ENCODE data around the gene TESMIN. TPM values are rescaled to one million over a fixed set of nuclear protein-coding genes. Genes with fewer than 3 reads are reported as not detected.
A peak's percentile ranks its signal among the peaks of the same experiment; 100 is the strongest.

Gene TESMIN
- total RNA-seq, 6 donors from 2014 or later, result 0.76 to 7.3 (median 1.8) TPM

DNA sequence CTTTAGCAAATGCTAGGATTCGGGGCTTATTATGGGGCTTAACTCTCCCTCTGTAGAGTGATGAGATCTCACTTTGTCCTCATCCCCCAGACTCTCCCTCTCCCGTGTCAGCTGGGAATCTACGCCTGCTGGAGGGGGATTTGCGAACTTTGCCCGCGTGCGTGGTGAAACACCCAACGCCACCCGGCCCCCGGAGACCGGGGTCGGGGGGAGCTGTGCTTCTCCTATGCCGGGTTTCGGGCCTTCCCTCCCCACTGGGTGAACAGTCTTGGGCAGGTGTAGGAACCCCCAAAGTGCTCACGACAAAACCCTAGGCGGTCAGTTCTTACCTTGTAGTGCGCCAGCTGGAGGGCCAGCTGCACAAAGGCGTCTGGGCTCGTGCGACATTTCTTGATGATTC is 21.6 kb upstream of the TESMIN start:
- WGBS, 2 donors, result 94 to 96% methylated on average over 20 of the region's 20 CpGs
- DNase-seq, result peak in 1 of 2 donors; percentile 63
- H3K4me1 ChIP-seq, result no peaks in the 10 kb centered on the region
- no peaks in the 10 kb centered on the region for H3K27me3 ChIP-seq
- no peaks in the 10 kb centered on the region for H3K9me3 ChIP-seq
- peaks cover 29 to 99% (median 91%) of the 10 kb centered on the region in 4 donors for H3K36me3 ChIP-seq
- no peak overlapping the region for H3K27ac ChIP-seq
- no peak for ATAC-seq (ENCODE audit: low FRiP score in 2 of 2)
- H3K4me3 ChIP-seq, result no peak overlapping the region
- TF ChIP-seq EP300 (IDR thresholded peaks at IDR 0.05), result no peak

DNA sequence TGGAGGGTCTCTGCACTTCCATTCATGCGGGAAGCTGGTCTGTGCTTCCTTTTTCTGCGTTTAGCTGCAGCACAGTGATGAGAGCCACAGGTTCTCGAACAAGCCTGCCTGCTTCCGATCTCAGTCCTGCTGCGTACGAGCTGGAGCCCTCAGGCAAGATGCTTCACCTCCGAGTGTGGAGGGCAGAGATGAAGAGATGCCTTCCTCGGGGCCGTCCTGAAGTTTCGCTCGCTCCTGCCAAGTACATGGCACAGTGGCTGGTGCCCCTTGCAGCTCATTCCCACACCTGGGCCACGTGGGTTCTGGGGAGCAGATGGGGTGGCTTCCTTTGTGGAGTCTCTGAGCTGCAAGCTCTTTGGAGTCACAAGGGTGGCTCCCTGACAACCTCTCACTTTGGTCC is 19.5 kb upstream of the TESMIN start:
- TF ChIP-seq, protein P1, sequence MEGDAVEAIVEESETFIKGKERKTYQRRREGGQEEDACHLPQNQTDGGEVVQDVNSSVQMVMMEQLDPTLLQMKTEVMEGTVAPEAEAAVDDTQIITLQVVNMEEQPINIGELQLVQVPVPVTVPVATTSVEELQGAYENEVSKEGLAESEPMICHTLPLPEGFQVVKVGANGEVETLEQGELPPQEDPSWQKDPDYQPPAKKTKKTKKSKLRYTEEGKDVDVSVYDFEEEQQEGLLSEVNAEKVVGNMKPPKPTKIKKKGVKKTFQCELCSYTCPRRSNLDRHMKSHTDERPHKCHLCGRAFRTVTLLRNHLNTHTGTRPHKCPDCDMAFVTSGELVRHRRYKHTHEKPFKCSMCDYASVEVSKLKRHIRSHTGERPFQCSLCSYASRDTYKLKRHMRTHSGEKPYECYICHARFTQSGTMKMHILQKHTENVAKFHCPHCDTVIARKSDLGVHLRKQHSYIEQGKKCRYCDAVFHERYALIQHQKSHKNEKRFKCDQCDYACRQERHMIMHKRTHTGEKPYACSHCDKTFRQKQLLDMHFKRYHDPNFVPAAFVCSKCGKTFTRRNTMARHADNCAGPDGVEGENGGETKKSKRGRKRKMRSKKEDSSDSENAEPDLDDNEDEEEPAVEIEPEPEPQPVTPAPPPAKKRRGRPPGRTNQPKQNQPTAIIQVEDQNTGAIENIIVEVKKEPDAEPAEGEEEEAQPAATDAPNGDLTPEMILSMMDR (IDR thresholded peaks at IDR 0.05), result no peak
- no peak for TF ChIP-seq POLR2A (IDR thresholded peaks at IDR 0.05)
- no peak for TF ChIP-seq POLR2AphosphoS5 (IDR thresholded peaks at IDR 0.05)
- TF ChIP-seq EP300 (IDR thresholded peaks at IDR 0.05), result no peak
- Histone ChIP-seq H3K27ac (no peak overlapping the region), H3K4me1 (no peaks in the 10 kb centered on the region), H3K27me3 (no peaks in the 10 kb centered on the region), H3K36me3 (peaks cover 23 to 97% (median 82%) of the 10 kb centered on the region in 4 donors), H3K4me3 (no peak overlapping the region), H3K9me3 (no peaks in the 10 kb centered on the region)
- WGBS, 2 donors, result 92 to 94% methylated on average over 10 to 12 of the region's 12 CpGs
- no peak for ATAC-seq (ENCODE audit: low FRiP score in 2 of 2)
- DNase-seq, result no peak

DNA sequence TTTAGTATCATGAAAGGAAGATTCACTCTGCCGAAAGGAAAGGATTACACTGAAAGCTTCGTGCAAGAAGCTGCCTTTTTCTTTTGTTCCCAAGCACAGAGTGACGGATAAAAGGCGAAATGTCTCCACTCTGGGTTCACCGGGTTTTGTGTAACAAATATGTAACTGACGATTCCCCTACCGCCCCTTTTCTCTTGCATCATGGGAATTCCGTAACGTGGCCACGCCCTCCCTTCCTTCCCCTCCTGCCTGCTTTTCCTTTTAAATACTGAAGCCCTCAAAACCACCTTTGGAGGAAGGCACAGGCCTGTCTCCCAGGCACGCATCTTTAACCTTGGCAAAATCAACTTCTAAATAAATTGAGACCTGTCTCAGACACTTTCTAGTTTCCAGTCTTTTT is 16.4 kb upstream of the TESMIN start:
- ATAC-seq (ENCODE audit: low FRiP score in 2 of 2) (no peak), DNase-seq (peak in 1 of 2 donors; percentile 39)
- H3K36me3 ChIP-seq, result peaks cover 10 to 95% (median 69%) of the 10 kb centered on the region in 4 donors
- H3K4me1 ChIP-seq, result no peaks in the 10 kb centered on the region
- TF ChIP-seq, protein P1 (IDR thresholded peaks at IDR 0.05), result no peak
- no peak overlapping the region for H3K4me3 ChIP-seq
- H3K27ac ChIP-seq, result peak overlapping the region in 1 of 4 donors; percentile 65
- WGBS, 2 donors, result 79 to 85% methylated on average over 11 of the region's 11 CpGs
- no peaks in the 10 kb centered on the region for H3K27me3 ChIP-seq
- H3K9me3 ChIP-seq, result no peaks in the 10 kb centered on the region

DNA sequence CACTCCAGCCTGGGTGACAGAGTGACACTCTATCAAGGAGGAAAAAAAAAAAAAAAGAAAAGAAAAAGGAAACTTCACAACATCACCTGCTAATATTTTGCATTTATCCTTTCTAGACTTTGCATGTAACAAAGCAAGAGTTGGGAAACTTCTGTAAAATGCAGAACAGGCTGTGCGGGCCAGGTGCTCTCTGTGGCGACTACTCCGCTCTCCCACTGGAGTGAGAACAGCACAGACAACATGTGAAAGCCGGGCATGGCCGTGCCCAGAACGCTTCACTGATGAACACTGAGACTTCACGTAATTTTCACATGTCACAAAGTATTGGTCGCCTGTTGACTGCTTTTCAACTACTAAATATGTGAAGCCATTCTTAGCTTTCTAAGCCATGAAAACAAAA is 15.5 kb upstream of the TESMIN start:
- 88 to 96% methylated on average over 8 of the region's 8 CpGs for whole genome bisulfite sequencing, 2 donors
- no peak overlapping the region for H3K27ac ChIP-seq
- DNase-seq (no peak), ATAC-seq (ENCODE audit: low FRiP score in 2 of 2) (no peak)
- TF ChIP-seq POLR2AphosphoS5 (IDR thresholded peaks at IDR 0.05), result no peak
- TF ChIP-seq POLR2A (IDR thresholded peaks at IDR 0.05), result no peak
- TF ChIP-seq EP300 (IDR thresholded peaks at IDR 0.05), result no peak
- H3K4me1 ChIP-seq, result no peaks in the 10 kb centered on the region
- peaks cover 10 to 95% (median 69%) of the 10 kb centered on the region in 4 donors for H3K36me3 ChIP-seq
- no peaks in the 10 kb centered on the region for H3K9me3 ChIP-seq
- H3K27me3 ChIP-seq, result no peaks in the 10 kb centered on the region
- H3K4me3 ChIP-seq, result no peak overlapping the region

DNA sequence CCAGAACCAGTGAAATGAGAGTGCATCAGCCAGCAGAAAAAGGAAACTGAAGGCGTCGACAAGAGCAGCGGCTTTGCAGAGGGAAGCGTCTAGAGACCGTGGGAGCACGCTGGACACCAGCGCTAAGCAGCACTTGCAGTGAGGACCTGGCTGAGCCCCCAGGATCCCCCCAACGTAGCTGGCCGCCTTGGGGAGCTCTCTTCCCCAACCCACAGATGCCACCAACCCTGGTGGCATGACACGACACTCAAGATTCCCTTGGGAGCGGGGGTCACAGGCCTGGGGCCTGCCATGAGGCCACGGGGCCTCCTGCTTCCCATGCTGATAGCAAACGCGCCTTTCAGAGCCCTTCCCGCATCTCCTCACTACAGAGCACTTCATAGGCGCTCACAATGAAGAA is 13.4 kb upstream of the TESMIN start:
- TF ChIP-seq EP300 (IDR thresholded peaks at IDR 0.05) (no peak), POLR2AphosphoS5 (IDR thresholded peaks at IDR 0.05) (no peak), POLR2A (IDR thresholded peaks at IDR 0.05) (no peak)
- TF ChIP-seq, protein P1 (IDR thresholded peaks at IDR 0.05), result no peak
- ATAC-seq (ENCODE audit: low FRiP score in 2 of 2) (no peak), DNase-seq (peak in 1 of 2 donors; percentile 34)
- H3K4me3 ChIP-seq, result no peak overlapping the region
- no peaks in the 10 kb centered on the region for H3K27me3 ChIP-seq
- H3K27ac ChIP-seq, result no peak overlapping the region
- WGBS, 2 donors, result 84 to 87% methylated on average over 16 of the region's 16 CpGs
- no peaks in the 10 kb centered on the region for H3K4me1 ChIP-seq
- peaks cover 18 to 95% (median 69%) of the 10 kb centered on the region in 4 donors for H3K36me3 ChIP-seq
- no peaks in the 10 kb centered on the region for H3K9me3 ChIP-seq

DNA sequence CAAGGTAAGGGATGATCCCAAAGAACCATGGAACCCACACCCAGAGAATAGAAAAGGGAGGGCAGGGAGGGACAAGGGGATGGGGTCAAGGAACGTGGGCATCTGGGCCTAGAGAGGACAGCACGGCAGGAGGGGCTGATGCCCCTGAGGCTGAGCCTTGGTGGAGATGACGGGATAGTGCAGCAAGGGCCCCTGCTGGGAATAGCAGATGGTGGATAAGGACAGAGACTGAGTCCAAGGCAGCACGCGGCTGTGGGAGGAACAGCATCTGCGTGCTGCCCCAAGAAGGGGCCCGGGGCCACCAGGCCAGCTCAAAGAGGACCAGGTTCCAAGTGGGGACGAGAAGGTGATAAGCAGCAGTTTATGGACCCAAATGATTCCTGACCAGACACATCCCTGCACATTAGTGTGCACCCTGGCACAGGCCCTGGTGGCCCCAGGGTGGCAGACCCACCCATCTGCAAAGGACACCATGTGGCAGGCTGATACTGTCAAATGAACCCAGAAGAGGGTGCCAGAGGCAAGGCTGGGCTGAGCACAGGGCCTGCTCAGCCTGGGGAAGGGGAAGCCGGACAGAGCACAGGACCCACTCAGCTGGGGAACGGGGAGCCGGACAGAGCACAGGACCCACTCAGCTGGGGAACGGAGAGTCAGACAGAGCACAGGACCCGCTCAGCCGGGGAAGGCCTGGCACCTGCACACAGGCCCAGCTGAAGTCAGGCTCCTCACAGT is 12.8 kb upstream of the TESMIN start:
- H3K27me3 ChIP-seq, result no peaks in the 10 kb centered on the region
- ATAC-seq (ENCODE audit: low FRiP score in 2 of 2), result peak in 1 of 2 donors; percentile 18
- H3K27ac ChIP-seq, result no peak overlapping the region
- 91 to 94% methylated on average over 14 of the region's 14 CpGs for WGBS, 2 donors
- TF ChIP-seq, protein P1 (IDR thresholded peaks at IDR 0.05), result no peak
- TF ChIP-seq POLR2A (IDR thresholded peaks at IDR 0.05) (no peak), POLR2AphosphoS5 (IDR thresholded peaks at IDR 0.05) (no peak), EP300 (IDR thresholded peaks at IDR 0.05) (no peak)
- no peaks in the 10 kb centered on the region for H3K9me3 ChIP-seq
- DNase-seq, result peak in 1 of 2 donors; percentile 40
- no peak overlapping the region for H3K4me3 ChIP-seq
- no peaks in the 10 kb centered on the region for H3K4me1 ChIP-seq
- H3K36me3 ChIP-seq, result peaks cover 25 to 95% (median 70%) of the 10 kb centered on the region in 4 donors

Measured in upper lobe of left lung (tissue), 6 donors.